Transverse colon (tissue), 4 donors: ENCODE data around the gene HOXA4.
A peak's percentile ranks its signal among the peaks of the same experiment; 100 is the strongest.

Experiments used
- CTCF ChIP-seq, 5 experiments: fragments of 200-600 bp in 3 of 5; fragments of 450-650 bp in 2 of 5; sonication (generic) in 3 of 5; IDR thresholded peaks; 1 replicate in 2 of 5; 2 replicates in 3 of 5; pipeline ENCODE4 v1.5.1; 2016 to 2017; ENCODE audit warnings: antibody characterized with exemption in 5 of 5, inconsistent platforms in 3 of 5, mild to moderate bottlenecking in 2 of 5, moderate library complexity in 1 of 5
- EP300 ChIP-seq: sonication (generic); formaldehyde crosslinking; IDR thresholded peaks from one replicate; pipeline ENCODE4 v1.6.1; 2017; ENCODE audit warnings: antibody characterized with exemption, low read depth
- POLR2A ChIP-seq: fragments of 450-650 bp; IDR thresholded peaks from one replicate; pipeline ENCODE4 v1.6.1; 2016; ENCODE audit warnings: antibody characterized with exemption, mild to moderate bottlenecking, moderate library complexity
- POLR2AphosphoS5 ChIP-seq, 3 donors: sonication (generic); formaldehyde crosslinking; IDR thresholded peaks; one replicate each; pipeline ENCODE4 v1.6.1; 2016; ENCODE audit warnings: antibody characterized with exemption in 3 of 3

- TF ChIP-seq CTCF (IDR thresholded peaks at IDR 0.05) (no peak), POLR2AphosphoS5 (IDR thresholded peaks at IDR 0.05) (peak in 1 of 3 donors; percentile 19), POLR2A (no peak), EP300 (no peak)
Measured at GRCh38 chr7:27117887-27118491, 12.6 kb downstream of the HOXA4 start.
